GM19023 (cell line): ENCODE data around the gene HCN4.

Experiments
- ATAC-seq: cut with Tn5 transposase; IDR thresholded peaks from one replicate; pipeline ENCODE4 v1.9.1; 2021; ENCODE audit warnings: mild to moderate bottlenecking, moderate library complexity; ENCODE audit not compliant: unreplicated experiment

Gene HCN4

GRCh38 chr15:73380661-73381060, 11.9 kb upstream of the HCN4 start:
- ATAC-seq, result no peak

GRCh38 chr15:73378089-73378488, 9.3 kb upstream of the HCN4 start:
- no peak for ATAC-seq

DNA sequence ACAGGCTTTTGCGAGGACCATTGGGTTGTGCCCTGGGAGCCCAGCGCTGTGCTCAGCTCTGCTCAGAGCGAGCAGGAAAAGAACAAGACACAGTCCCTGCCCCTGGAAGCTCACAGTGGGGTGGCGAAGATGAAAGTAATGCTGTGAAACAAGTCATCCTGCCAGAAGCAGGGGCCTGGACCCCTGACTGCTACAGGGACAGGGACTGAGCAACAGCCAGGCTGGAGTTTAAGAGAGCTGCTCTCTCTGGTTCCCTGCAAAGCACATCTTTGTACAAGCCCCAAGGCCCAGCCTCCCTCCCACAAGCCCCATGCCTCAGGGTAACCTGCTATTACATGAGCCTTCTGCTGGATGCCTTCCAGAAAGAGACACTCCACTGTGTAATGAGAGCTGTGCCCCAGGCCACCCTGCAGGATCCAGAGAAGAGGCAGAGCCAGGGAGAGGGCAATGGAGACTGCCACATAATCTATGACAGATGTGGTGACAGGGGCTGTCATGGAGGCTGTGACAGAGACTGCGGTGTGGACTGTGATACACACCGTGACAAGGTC, 7.1 kb upstream of the HCN4 start:
- ATAC-seq, result no peak

GRCh38 chr15:73375012-73375411, 6.3 kb upstream of the HCN4 start:
- no peak for ATAC-seq

DNA sequence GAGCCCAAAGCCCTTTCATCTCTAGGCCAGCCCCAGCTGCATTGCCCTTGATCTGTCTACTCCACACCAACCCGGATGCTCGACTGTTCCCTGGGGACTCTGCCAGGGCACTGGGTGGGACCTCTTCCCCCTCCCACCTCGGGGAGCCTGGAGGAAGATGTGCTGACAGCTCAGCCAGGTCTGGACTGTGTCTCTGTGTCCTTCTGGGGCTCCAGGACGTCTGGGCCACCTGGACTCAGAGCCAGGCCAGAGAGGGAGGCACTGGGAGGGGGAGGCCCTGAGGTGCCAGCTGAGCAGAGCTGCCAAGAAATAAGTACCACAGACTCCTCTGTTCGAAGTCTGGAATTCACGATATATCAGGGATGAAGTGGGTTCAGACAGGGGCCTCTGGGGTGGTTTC, 5.8 kb upstream of the HCN4 start:
- ATAC-seq, result no peak

GRCh38 chr15:73373221-73373620, 4.5 kb upstream of the HCN4 start:
- ATAC-seq, result no peak

- ATAC-seq, result no peak
These were observed 3.1 kb upstream of the HCN4 start for GRCh38 chr15:73371812-73372211.

DNA sequence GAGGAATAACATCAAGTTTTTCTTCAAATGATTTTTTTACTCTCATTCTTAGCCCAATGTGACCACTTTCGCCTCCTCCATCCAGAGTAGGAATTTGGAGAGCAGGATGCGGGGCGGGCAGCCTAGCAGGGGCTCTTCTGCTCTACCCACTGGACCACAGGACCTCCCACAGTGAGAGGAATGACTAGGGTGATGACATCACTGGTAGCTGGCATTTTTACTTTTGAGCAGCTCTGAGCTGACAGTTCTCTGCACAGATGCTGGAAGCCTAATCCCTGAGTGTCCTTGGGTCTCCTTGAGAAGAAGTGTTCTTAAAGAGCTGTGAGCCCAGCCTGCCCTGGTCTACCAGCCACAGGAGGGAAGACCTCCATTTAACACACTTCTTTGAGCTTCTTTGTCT, 1.4 kb upstream of the HCN4 start:
- no peak for ATAC-seq

DNA sequence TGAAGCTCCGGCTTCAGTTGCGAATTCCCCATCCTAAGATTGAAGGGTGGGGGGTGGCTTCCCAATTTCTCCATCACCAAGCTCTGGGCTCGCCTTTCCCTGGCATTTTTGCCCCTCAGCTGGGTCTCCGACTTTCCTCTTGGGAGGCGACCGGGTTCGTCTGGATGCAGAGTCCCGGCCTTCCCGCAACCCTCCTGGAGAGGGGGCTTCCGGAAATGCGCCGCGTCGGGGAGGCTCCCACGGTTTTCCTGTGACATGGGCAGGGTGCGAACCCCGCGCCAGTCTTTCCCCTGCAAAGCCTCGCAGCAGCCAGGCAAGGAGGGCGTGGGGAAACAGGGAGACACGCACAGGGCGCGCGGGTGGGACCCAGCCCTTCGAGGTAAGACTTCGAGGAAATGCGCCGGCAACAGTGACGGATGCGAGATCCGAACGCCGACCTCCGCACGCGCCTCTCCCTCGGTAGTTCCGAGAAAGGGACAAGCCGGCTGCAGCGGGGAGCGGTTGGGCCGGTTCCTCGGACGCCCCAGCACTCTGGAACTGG, 466 bp upstream of the HCN4 start:
- no peak for ATAC-seq

- ATAC-seq, result no peak
These were observed 996 bp downstream of the HCN4 start for GRCh38 chr15:73367624-73368300.

GRCh38 chr15:73366766-73367623, 1.8 kb downstream of the HCN4 start:
- no peak for ATAC-seq

DNA sequence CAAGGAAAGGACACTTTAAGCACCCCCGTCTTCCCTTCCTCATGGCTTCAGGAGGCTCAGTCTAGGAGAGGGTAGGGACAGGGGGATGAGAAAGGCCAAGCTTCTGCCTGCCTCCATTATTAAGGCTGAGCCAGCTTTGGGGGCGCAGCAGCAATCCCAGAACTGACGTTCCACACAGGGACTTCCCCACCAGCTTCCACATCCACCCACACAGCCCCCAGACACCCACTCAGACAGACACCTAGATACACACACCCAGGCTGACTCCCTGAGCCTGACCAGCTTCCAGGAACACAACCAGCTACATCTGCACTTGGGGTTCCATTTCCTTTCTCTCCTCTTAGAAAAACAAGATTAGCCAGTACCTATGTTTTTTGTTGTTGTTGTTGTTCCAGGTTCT, 4.7 kb downstream of the HCN4 start:
- no peak for ATAC-seq

DNA sequence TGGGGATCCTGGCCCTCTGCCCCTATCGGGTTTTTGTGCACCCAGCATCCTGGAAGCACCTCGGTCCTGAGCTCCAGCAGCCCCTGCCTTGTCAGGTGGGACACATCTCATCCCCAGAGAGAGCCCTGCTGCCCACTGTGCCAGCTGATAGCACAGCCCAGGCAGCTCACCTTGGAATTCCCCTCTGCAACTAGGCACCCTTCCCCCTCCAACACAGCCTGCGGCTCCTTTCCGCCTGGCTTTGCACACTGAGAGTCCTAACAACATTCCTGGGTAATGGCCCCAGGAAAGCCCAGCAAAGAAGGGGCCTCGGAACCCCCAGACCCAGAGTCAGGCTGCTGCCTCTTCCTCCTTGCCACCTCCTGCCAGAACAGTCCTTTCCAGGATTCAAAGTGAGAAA, 5.9 kb downstream of the HCN4 start:
- ATAC-seq, result no peak

DNA sequence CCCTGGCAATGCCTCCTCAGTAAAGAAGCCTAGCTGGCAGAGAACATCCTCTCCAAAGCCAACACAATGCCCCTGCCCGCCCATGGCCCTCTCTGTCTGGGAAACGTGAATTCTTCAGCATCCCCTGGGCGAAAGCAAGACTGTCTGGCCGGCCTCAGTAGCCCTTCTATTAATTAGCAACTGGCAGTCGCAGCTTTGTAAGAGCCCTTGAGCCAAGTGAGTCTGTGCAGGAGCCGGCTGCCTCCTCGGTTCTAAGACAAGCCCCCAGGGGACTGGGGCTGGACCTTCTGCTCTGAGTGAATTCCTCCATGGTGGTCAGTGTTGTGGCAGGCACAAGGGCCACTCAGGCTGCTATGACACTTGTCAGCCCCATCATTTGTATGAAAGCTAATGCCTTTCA, 7.4 kb downstream of the HCN4 start:
- no peak for ATAC-seq

DNA sequence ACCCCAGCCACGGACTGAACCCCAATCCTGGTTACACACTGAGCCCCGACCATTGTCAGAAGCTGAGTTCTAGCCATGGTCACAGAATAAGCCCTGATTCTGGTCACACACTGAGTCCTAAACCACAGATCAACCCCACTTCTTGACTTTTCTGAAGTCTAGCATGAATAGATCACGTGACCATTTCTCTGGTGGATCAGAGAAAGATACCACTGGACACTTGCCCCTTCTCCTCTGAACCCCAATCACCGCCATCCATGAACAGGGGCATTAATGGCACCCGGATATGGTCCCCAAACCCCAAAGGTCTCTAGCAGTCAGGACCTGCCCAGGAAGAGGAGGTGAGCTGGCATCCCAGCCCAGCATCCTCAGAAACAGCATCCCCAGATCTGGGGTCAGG, 9.1 kb downstream of the HCN4 start:
- no peak for ATAC-seq

- no peak for ATAC-seq
These were observed 10.6 kb downstream of the HCN4 start for GRCh38 chr15:73357999-73358665.

DNA sequence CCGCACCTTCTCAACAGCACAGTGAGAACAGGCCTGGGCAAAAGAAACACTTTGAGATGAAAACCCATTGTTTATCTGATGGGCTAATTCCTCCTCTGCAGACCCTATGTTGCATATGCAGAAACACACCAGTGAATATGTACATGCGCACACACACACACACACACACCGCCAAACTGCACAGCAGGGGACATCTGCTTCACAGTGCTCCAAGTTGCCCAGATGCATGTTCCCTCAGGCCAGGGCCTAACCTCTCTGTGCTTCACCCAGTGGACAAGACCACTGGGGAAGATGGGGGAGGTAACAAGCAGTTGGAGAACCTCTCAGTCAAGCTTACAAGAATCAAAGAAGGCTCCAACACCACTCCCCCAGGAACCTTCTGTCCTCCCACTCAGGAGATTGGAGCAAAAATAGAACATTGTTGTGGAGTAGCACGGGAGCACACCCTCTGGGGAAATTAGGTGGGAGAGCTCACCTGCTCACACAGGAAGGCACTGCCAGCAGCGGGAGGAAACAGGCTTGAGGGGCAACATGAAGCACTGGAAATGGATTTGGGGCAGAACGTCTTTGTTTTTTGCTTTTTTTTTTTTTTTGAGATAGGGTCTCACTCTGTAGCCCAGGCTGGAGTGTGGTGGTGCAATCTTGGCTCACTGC, 13.0 kb downstream of the HCN4 start:
- ATAC-seq, result no peak

DNA sequence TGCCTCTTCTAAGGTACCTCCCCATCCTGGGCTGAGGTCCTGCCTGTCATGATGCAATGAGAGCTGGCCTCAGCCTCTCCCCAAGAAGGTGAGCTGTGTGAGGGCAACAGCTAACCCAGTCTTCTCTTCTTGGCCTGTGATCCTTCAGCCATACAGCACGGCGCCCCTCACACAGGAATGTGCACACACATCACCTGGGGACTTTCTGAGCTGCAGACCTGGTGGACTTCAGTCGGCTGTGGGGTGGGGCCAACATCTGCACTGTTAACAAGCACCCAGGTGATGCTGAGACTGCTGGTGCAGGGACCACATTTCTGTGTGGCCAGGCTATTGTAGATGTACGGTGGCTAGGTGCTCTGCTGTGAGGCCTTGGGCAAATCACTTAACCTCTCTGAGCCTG, 14.5 kb downstream of the HCN4 start:
- ATAC-seq, result no peak

- no peak for ATAC-seq
These were observed 15.0 kb downstream of the HCN4 start for GRCh38 chr15:73353734-73354133.

- no peak for ATAC-seq
These were observed 16.7 kb downstream of the HCN4 start for GRCh38 chr15:73352082-73352481.

DNA sequence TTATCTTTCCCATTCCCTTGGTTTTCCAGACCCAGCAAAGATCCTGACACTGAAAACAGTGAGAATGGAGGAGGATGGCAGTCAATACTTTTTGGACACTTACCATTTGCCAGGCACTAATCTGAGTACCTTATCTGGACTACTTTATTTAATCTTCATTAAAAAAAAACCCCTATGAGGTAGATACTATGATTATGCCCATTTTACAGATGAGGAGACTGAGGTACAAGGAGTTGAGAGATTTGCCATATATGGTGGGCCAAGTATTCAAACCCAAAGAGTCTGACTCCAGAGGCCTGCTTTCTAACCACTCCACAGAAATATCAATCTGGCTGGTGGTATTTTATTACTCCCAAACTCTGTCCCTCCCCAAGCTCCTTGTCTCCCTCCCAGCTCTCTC, 19.6 kb downstream of the HCN4 start:
- ATAC-seq, result no peak
